MCF 10A (cell line): Measurements from ENCODE around the gene VRK3. TPM values are rescaled to one million over a fixed set of nuclear protein-coding genes. Genes with fewer than 3 reads are reported as not detected.

Experiments
- BruUV-seq: library from RNA; stranded (reverse); fragments of 400-500 nt; replicated peaks from 2 replicates; lab custom pipeline; 2021; lab: Mats Ljungman, UMichigan
- CTCF ChIA-PET: fragments of 300-600 bp; sonication (Branson Sonifier 250); formaldehyde crosslinking; extraction: SDS; loops from one replicate; lab custom pipeline; 2021; ENCODE audit warnings: antibody characterized with exemption, inconsistent platforms; lab: Yijun Ruan, JAX
- POLR2A ChIA-PET: fragments of 300-600, 350-650 bp; sonication (Branson Sonifier 250); formaldehyde crosslinking; extraction: SDS; loops from one replicate; lab custom pipeline; 2020; ENCODE audit warnings: antibody characterized with exemption, inconsistent platforms; lab: Yijun Ruan, JAX
- DNase-seq: peaks from one replicate; pipeline ENCODE4 v3.0.0-alpha.2; 2018; ENCODE audit not compliant: unreplicated experiment
- H3K27ac Mint-ChIP-seq: one replicate; pipeline ENCODE4 v1.8.0; 2022; ENCODE audit warnings: mild to moderate bottlenecking, low read depth, mixed read lengths; ENCODE audit not compliant: unreplicated experiment
- H3K27me3 Mint-ChIP-seq: one replicate; pipeline ENCODE4 v1.8.0; 2022; ENCODE audit warnings: mixed read lengths; ENCODE audit not compliant: insufficient read depth, unreplicated experiment
- H3K36me3 Mint-ChIP-seq: one replicate; pipeline ENCODE4 v1.8.0; 2022; ENCODE audit warnings: mild to moderate bottlenecking, moderate library complexity, mixed read lengths; ENCODE audit not compliant: insufficient read depth, unreplicated experiment
- H3K4me1 Mint-ChIP-seq: one replicate; pipeline ENCODE4 v1.8.0; 2022; ENCODE audit warnings: mixed read lengths; ENCODE audit not compliant: insufficient read depth, unreplicated experiment
- H3K4me3 Mint-ChIP-seq: one replicate; pipeline ENCODE4 v1.8.0; 2022; ENCODE audit warnings: mild to moderate bottlenecking, moderate library complexity, mixed read lengths; ENCODE audit not compliant: unreplicated experiment
- H3K9me3 Mint-ChIP-seq: one replicate; pipeline ENCODE4 v1.8.0; 2022; ENCODE audit warnings: mixed read lengths; ENCODE audit not compliant: unreplicated experiment
- CTCF ChIP-seq: fragments of 200-600 bp; IDR thresholded peaks from one replicate; pipeline ENCODE4 v1.8.0; 2022; ENCODE audit warnings: antibody characterized with exemption, mild to moderate bottlenecking; ENCODE audit not compliant: unreplicated experiment
- intact Hi-C: fragments of 100-400 bp; cut with micrococcal nuclease; formaldehyde crosslinking; loops from 2 replicates; pipeline ENCODE4 v1.14.1; 2022
- total RNA-seq: library from RNA; stranded (reverse); gene quantifications from 2 replicates; pipeline ENCODE4 v1.2.3, GENCODE V29; 2022

VRK3 gene
- total RNA-seq, 1 experiment from 2014 or later: 24.7 TPM

- no peaks in the 10 kb centered on the region for H3K4me1 Mint-ChIP-seq
- intact Hi-C loops: no loop called here
- peaks cover 45% of the 10 kb centered on the region for H3K9me3 Mint-ChIP-seq
- no peak overlapping the region for H3K27ac Mint-ChIP-seq
- peaks cover 94% of the 10 kb centered on the region for H3K36me3 Mint-ChIP-seq
- ChIA-PET CTCF (no interaction called here), POLR2A (no interaction called here)
- no peak for DNase-seq
- TF ChIP-seq CTCF: no peak
- no TSS peak for BruUV-seq
- H3K27me3 Mint-ChIP-seq: no peaks in the 10 kb centered on the region
- H3K4me3 Mint-ChIP-seq: no peak overlapping the region
Measured at GRCh38 chr19:50042363-50043024, 17.3 kb upstream of the VRK3 start.

- Mint-ChIP-seq H3K27ac (no peak overlapping the region), H3K36me3 (peaks cover 95% of the 10 kb centered on the region), H3K27me3 (no peaks in the 10 kb centered on the region), H3K9me3 (peaks cover 40% of the 10 kb centered on the region), H3K4me1 (no peaks in the 10 kb centered on the region), H3K4me3 (no peak overlapping the region)
- intact Hi-C loops: no loop called here
- TF ChIP-seq CTCF: no peak
- no TSS peak for BruUV-seq
- DNase-seq: no peak
- ChIA-PET POLR2A (no interaction called here), CTCF (no interaction called here)
Measured at GRCh38 chr19:50040967-50041366, 15.8 kb upstream of the VRK3 start.

- Mint-ChIP-seq H3K9me3 (peaks cover 31% of the 10 kb centered on the region), H3K4me3 (no peak overlapping the region), H3K27me3 (no peaks in the 10 kb centered on the region), H3K36me3 (peaks cover 93% of the 10 kb centered on the region), H3K27ac (no peak overlapping the region), H3K4me1 (no peaks in the 10 kb centered on the region)
- POLR2A ChIA-PET: no interaction called here
- DNase-seq: no peak
- no TSS peak for BruUV-seq
- no peak for TF ChIP-seq CTCF
- intact Hi-C loops: no loop called here
- CTCF ChIA-PET: interaction anchor here (1.0 kb wide), 1 partner anchor 14 kb away, joined by 3 read pairs; no protein-coding TSS in a partner anchor
Measured at GRCh38 chr19:50039968-50040367, 14.8 kb upstream of the VRK3 start.

GRCh38 chr19:50036908-50037307 is 11.7 kb upstream of the VRK3 start:
- CTCF ChIA-PET: interaction anchor here (0.6 to 2.5 kb wide), 2 partner anchors 10 to 75 kb away, joined by 3 to 11 read pairs; no protein-coding TSS in a partner anchor
- H3K27me3 Mint-ChIP-seq: no peaks in the 10 kb centered on the region
- no peak overlapping the region for H3K27ac Mint-ChIP-seq
- no peaks in the 10 kb centered on the region for H3K4me1 Mint-ChIP-seq
- POLR2A ChIA-PET: no interaction called here
- no peak overlapping the region for H3K4me3 Mint-ChIP-seq
- peaks cover 78% of the 10 kb centered on the region for H3K36me3 Mint-ChIP-seq
- peaks cover 12% of the 10 kb centered on the region for H3K9me3 Mint-ChIP-seq
- intact Hi-C loops: no loop called here
- no TSS peak for BruUV-seq
- no peak for DNase-seq
- TF ChIP-seq CTCF: no peak
